22Rv1 (cell line): ENCODE measurements around the gene SYNE3.

ENCODE experiments used
- H3K27ac ChIP-seq: fragments of 450-650 bp; 2 replicates; pipeline ENCODE4 v1.5.1; 2017
- ZFX ChIP-seq: fragments of 450-650 bp; IDR thresholded peaks from 2 replicates; pipeline ENCODE4 v1.6.1; 2017; ENCODE audit warnings: antibody characterized with exemption, borderline replicate concordance
- TF ChIP-seq, protein P1 (sequence below): fragments of 450-650 bp; IDR thresholded peaks from 2 replicates; pipeline ENCODE4 v1.5.1; 2017; ENCODE audit warnings: mild to moderate bottlenecking

Gene SYNE3

DNA sequence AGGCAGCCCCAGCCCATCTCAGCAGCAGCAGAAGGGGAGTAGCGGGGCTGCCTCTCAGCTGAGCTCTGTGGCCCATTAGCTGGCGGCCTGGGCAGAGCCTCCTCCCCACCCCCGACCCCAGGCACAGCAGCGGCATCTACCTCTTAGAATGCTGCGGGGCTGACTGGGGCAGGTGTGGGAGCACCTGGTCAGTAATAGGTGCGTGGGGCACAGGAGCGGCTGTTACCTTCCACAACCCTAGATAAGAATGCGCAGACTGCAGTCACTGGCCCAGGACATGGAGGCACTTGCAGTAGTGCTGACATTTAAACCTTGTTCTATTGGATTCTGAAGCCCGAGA is 35.6 kb downstream of the SYNE3 start:
- no peak overlapping the region for H3K27ac ChIP-seq

GRCh38 chr14:95480109-95480886 is 36.2 kb downstream of the SYNE3 start:
- TF ChIP-seq ZFX, result no peak
- TF ChIP-seq, protein P1, sequence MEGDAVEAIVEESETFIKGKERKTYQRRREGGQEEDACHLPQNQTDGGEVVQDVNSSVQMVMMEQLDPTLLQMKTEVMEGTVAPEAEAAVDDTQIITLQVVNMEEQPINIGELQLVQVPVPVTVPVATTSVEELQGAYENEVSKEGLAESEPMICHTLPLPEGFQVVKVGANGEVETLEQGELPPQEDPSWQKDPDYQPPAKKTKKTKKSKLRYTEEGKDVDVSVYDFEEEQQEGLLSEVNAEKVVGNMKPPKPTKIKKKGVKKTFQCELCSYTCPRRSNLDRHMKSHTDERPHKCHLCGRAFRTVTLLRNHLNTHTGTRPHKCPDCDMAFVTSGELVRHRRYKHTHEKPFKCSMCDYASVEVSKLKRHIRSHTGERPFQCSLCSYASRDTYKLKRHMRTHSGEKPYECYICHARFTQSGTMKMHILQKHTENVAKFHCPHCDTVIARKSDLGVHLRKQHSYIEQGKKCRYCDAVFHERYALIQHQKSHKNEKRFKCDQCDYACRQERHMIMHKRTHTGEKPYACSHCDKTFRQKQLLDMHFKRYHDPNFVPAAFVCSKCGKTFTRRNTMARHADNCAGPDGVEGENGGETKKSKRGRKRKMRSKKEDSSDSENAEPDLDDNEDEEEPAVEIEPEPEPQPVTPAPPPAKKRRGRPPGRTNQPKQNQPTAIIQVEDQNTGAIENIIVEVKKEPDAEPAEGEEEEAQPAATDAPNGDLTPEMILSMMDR, result no peak
- H3K27ac ChIP-seq, result no peak overlapping the region

More for the DNA sequence above, 35.6 kb downstream of the SYNE3 start:
- TF ChIP-seq ZFX, result no peak
- TF ChIP-seq, protein P1, result no peak

DNA sequence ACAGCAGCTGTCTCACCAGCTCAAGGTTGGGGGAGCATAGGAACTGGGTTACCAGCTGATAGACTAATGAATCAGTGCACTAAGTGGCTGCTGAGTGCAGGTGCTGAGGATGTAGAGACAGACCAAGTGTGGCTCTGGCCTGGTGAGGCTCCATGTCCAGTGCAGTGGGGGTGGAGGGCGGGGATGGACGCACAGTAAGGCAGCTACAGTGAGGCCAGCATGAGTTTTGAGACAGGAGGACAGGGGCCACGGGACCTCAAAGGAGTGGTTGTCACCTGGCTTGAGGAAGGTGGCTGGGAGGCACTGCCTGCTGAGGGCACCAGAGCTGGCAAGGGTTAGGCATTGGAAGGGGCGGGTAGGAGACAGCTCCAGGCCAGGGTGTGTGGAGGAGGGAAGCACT is 37.0 kb downstream of the SYNE3 start:
- no peak for TF ChIP-seq ZFX
- TF ChIP-seq, protein P1, result no peak
- H3K27ac ChIP-seq, result no peak overlapping the region

- no peak overlapping the region for H3K27ac ChIP-seq
- TF ChIP-seq, protein P1, result no peak
- TF ChIP-seq ZFX, result no peak
Observed at GRCh38 chr14:95478818-95479217, 37.6 kb downstream of the SYNE3 start.

DNA sequence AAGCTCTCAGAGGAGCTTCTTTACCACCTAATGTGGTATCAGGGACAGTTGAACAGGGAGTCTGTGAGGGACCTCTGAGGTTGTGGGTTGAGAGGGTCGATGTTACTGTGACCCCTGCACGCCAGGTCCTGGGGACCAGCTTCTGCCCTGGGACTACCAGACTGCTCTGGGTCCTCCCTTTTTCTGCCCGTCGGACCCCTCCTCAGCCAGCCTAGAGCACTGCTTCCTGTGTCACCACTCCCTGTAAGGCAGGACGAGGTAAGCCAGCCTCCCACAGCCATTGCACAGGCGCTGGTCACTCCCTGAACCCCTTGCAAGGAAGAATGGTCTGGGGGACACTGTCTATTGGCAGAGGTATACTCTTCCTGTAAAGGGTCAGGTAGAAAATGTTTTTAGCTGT is 38.1 kb downstream of the SYNE3 start:
- TF ChIP-seq, protein P1, result no peak
- no peak for TF ChIP-seq ZFX
- no peak overlapping the region for H3K27ac ChIP-seq

GRCh38 chr14:95477411-95478269 is 38.8 kb downstream of the SYNE3 start:
- no peak overlapping the region for H3K27ac ChIP-seq
- TF ChIP-seq, protein P1, result no peak
- TF ChIP-seq ZFX, result no peak

DNA sequence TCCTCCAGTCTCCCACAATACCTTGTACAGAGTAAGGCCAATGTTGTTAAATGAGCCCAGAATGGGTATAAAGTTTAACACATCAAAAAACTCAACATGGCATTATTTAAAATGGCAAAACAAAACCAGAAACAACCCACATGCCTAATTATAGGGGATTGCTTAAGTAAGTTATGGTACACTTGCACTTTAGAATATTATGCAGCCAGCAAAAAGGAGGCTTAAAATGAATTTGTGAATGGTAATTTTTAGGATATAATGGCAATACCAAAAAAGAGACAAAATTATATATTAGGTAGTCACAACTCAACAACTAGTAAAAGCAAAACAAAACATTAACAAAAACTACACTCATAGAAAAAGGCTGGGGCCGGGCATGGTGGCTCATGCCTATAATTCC is 39.7 kb downstream of the SYNE3 start:
- TF ChIP-seq ZFX, result no peak
- TF ChIP-seq, protein P1, result no peak
- no peak overlapping the region for H3K27ac ChIP-seq
